Measurements from ENCODE around the gene UQCR11.
A peak's percentile ranks its signal among the peaks of the same experiment; 100 is the strongest.
"Not testable (repeated sequence)": the region's sequence is repeated elsewhere in the genome, so short reads cannot be mapped to it uniquely, and the experiment has no call there.

Gene UQCR11

GRCh38 chr19:1605236-1606137 is at the start of gene UQCR11:
Gene UQCR11, minus strand, starts transcription at chr19:1605462. Its CDS starts 53 bp downstream, at chr19:1605409.
- peak; percentile 95 for DNase-seq (ENCODE audit: low spot score)

DNA sequence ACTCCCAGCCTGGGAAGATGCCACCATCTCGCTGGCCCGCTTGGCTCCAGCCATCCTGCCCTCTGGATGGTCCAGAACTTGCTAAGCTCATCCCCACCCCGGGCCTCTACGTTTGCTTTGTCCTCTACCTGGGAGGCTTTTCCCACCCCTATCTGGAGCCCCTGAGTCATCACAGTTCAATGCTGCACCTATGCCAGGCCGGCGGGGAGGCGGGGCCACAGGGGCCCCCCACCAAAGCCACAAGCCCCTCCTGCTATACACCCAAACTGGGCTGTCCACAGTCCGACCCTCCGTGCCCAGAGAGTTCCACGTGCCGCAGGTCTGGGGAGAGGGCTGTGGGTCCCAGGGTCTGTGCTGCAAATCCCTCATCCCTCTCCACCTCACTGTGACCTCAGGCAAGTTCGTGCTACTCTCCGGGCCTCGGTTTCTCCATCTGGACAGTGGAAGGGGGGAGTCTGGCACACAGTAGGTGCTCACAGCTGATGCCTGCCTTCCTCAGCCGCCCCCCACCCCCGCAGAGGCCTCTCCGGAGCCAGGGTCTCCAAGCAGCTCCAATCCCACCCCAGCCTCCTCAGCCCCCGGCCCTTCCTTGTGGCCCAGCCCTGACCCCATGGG is 49.0 kb upstream of the UQCR11 start:
- no peak for DNase-seq (ENCODE audit: low spot score)

- no peak for DNase-seq (ENCODE audit: low spot score)
Measured at GRCh38 chr19:1653300-1653628, 48.0 kb upstream of the UQCR11 start.

GRCh38 chr19:1652471-1653299 is 47.4 kb upstream of the UQCR11 start, which contains the start of gene TCF3:
Gene TCF3, minus strand, starts transcription at chr19:1652615. Its CDS starts 2,367 bp downstream, at chr19:1650248.
- peak; percentile 97 for DNase-seq (ENCODE audit: low spot score)

DNA sequence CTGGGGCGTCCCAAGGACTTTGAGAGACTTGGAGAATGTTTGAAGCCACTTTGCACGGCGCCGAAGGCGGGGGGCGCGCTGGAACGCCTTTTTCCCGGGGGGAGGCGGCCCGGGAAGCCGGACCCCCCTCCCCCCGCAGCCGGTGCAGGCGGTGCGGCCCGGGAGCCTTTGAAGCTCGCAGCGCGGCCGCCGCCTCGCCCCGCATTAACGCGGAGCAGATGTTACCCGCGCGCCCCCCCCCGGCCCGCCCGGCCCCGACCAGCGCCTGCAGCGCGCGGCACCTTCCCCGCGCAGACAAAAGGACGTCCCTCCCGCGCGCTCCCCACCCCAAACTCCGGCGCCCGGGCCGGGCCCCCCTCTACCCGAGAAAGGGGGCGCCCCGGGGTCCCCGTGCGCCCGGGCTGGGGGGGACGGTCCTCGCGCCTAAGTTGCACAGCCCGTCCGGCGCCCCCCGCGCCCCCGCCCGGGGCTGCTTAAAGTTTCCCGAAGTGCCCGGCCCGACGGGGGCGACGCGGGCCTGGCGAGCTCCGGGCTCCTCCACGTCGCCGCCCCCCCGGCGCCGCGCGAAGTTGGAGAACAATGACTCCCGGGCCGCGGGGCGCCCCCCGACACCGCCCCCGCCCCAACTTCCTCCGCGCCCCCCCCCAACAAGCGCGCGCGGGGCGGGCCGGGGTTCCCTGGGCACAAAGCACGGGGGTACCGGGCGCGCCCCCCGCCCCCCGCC is 46.5 kb upstream of the UQCR11 start:
- no peak for DNase-seq (ENCODE audit: low spot score)

GRCh38 chr19:1650650-1651567 is 45.6 kb upstream of the UQCR11 start:
- no peak for DNase-seq (ENCODE audit: low spot score)

DNA sequence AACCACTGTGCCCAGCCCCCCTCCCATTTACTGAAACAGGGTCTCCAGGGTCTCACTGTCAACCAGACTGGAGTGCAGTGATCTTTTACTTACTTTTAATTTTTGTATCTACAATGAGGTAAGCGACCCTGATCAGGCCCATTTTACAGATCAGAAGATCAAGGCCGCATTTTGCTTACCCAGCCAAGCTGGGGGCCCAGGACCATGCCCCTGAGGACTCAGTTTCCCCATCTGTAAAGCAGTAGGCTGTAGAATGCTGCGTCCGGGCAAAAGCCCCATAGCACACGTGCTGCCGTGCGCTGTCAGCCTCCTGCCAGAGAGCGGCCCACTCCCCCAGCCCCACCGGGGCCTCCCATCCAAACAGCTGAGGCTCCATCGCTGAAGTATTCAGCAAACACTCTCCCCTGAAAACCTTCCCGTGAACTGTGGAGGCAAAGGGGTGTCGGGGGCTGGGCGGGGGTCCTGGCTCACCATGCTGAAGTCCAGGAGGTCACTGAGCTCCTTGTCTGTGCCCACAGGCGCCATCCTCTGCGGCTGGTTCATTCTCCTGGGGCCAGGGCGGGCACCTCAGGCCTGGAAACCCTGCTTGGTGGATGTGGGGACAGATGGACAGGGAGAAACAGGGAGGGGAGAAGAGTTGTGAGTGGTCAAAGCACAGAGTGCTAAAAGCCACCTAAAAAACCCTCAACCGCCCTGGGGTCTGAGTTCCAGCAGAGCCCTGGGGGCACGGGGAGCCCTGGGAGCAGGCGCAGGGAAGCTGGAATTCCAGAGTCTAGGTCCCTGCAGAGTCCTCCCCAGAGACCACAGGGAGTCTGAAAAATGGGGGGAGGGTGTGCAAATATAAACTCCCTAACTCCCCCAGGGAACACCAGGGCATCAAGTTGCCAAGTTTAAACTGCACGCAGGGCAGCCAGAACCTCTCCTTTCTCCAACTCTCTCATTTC is 44.7 kb upstream of the UQCR11 start:
- DNase-seq (ENCODE audit: low spot score) = no peak

GRCh38 chr19:1648920-1649541 is 43.8 kb upstream of the UQCR11 start:
- no peak for DNase-seq (ENCODE audit: low spot score)

GRCh38 chr19:1648459-1648849 is 43.2 kb upstream of the UQCR11 start:
- no peak for DNase-seq (ENCODE audit: low spot score)

DNA sequence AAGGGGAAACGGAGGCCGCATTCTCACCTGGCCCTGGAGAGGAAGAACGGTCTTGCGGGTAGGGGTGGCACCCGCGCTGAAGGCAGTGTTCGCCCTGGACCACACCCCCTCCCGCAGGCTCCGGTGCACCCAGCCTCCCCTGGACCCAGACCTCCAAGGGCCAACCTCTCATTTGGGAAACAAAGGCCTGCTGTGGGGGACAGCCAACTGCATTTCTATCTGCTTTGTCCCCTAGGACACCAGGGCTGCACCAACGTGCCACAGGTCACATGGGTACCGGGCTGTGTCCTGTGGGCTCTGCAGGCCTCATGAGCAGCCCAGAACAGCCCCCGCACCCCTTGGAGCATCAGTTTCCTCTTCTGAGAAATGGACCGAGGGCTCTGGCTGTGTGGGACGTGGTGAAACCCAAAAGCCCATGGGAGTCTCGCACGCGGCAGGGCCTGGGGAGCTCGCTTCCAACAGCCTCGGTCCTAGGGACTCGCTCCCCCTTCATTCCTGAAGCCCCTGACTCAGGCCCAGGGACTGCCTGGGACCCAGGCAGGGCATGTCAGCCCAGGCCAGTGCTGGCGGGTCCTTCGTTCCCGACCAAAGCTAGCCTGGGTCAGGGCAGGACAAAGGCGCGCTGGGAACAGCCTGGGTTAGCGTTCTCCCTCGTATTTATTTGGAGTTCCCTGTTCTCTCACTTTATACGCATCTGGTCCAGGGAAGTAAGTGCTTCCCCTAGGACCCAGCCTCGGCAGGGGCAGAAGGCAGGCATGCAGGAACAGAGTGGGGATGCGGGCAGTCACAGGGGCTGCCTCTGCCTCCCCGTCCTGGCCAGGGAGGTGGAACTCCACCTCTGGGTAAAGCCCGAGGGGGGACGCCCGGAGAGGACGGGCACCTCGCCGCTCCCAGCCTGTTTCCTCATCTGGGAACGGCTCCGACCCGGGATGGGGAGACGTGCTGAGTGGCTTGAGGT is 42.5 kb upstream of the UQCR11 start:
- DNase-seq (ENCODE audit: low spot score) = no peak

DNA sequence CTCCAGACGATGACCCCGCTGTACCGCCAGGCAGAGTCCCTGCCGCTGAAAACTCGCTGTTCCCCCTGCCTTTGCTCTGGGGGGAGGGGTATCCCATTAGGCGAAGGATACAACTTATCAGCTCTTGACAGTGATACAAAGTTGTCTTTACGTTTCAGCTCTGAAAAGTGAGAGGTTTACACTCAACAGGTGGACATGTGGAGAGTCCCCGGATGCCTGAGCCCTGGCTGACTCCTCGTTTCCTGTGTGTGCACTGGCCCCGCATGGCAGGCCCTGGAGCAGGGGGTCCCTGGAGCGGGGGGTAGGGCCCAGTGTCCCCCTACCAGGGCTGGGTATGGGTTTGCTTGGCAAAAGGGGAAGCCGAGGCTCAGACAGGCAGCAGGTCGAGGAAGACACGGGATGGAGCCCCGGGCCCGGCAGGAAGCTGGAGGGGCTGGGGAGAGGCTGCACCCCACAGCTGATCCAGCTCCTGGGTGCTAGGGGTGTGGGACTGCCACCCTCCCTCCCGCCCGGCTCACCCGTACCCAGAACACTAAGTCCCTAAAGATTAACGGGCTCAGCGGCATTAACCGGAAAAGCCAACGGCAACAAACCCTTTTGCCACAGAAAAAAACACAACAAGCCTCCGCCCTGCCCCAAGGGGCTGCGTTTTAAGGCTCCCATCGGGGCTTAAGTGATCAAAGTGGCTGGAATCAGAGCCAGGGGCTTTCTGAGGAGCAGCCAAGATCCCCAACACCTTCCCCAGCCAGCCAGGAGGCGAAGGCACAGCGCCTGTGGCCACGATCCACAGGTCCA is 41.6 kb upstream of the UQCR11 start:
- DNase-seq (ENCODE audit: low spot score) = no peak

- DNase-seq (ENCODE audit: low spot score) = no peak
Measured at GRCh38 chr19:1646149-1646548, 40.9 kb upstream of the UQCR11 start.

GRCh38 chr19:1645299-1645698 is 40.0 kb upstream of the UQCR11 start:
- DNase-seq (ENCODE audit: low spot score) = no peak

DNA sequence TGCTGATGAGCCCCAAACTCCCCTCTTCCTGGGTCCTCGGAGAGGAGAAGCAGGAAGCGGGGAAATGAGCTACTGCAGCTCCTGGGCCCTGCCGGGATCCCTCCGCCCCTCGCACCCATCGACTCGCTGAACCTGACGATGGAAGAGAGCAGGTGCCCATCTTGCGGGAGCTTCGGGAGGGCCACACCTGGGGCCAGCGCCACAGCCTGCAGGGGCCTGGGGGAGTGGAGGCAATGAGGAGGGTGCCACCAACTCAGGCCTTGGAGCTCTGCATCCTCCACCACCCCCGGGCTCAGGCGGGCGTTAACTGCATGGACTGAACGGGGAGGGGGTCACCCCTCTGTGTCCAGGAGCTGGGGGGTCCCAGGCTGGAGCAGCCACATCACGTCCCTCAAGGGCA is 38.8 kb upstream of the UQCR11 start:
- DNase-seq (ENCODE audit: low spot score) = no peak

DNA sequence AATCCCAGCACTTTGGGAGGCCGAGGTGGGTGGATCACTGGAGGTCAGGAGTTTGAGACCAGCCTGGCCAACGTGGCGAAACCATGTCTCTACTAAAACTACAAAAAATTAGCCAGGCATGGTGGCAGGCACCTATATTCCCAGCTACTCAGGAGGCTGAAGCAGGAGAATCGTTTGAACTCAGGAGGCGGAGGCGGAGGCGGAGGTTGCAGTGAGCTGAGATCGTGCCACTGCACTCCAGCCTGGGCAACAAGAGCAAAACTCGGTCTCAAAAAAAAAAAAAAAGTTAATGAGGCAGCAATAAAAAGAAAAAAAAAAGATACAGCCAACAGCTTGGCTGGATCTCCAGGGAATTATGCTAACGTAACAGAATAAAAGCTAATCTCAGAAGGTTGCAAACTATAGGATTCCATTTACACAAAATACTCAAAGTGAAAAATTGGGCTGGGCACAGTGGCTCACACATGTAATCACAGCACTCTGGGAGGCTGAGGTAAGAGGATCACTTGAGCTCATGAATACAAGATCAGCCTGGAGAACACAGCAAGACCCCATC is 35.7 kb upstream of the UQCR11 start:
- DNase-seq (ENCODE audit: low spot score) = not testable (repeated sequence)

DNA sequence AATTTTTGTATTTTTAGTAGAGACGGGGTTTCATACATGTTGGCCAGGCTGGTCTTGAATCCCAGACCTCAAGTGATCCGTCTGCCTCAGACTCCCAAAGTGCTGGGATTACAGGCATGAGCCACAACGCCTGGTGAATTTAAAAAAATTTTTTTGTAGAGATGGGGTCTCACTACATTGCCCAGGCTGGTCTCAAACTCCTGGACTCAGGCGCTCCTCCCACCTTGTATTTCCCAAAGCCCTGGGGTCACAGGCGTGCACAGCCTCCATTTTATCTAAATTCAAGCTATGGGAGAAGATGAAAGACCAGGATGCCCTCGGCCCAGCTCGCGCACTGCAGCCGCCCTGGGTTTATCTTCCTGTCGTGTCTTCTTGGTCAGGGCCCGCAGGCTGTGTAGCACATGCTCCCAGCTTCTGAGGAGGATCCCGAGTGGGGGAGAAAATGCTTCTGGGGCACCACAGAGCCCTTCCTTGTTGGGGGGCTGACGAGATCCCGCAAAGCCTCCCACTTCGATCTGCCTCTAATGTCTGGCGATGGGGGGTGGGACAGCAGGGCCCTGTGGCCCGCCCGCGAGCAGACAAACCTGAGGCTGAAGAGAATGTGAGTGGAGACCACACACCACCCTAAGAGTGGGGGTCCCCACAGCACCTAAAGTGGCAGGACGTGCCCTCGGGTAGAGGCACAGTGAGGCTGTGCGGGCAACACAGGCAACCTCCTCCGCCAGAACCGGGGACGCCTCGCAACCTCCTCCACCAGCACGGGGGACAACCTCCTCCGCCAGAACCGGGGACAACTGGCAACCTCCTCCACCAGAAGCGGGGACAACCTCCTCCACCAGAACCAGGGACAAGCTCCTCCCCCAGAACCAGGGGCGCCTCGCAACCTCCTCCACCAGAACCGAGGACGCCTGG is 31.3 kb upstream of the UQCR11 start:
- DNase-seq (ENCODE audit: low spot score) = no peak

All from pons (tissue), 1 donor.